Dermis microvascular lymphatic vessel endothelial cell (primary cell): Measurements from ENCODE around the gene DUSP12. TPM values are rescaled to one million over a fixed set of nuclear protein-coding genes. Genes with fewer than 3 reads are reported as not detected.

Experiments
- total RNA-seq: library from RNA; depleted of rRNA; stranded (reverse); fragments of >200 nt; gene quantifications from 2 replicates; pipeline ENCODE4 v1.2.1, GENCODE V29; 2014

DUSP12 gene
- total RNA-seq, 1 donor from 2014 or later: 28.5 TPM

Other genes with a start within 250 kb of the DUSP12 start
- 0.64 and 3.7 TPM in 2 replicates for gene FCGR2A, start 244.3 kb upstream of the DUSP12 start, total RNA-seq
- 0.13 and 1.5 TPM in 2 replicates for gene HSPA6, start 225.2 kb upstream of the DUSP12 start, total RNA-seq
- gene FCGR3A, start 200.0 kb upstream of the DUSP12 start, total RNA-seq: not detected in 2 replicates
- gene FCGR3B, start 118.6 kb upstream of the DUSP12 start, total RNA-seq: not detected in 2 replicates
- not detected in 2 replicates for gene FCGR2B, start 86.6 kb upstream of the DUSP12 start, total RNA-seq
- 0.13 TPM in 1 of 2 replicates, not detected in the other for gene FCRLA, start 42.6 kb upstream of the DUSP12 start, total RNA-seq
- 0.38 and 0.51 TPM in 2 replicates for gene FCRLB, start 28.2 kb upstream of the DUSP12 start, total RNA-seq
- 51.5 and 69.3 TPM in 2 replicates for gene ATF6, start 16.5 kb downstream of the DUSP12 start, total RNA-seq